ENCODE measurements around the gene ALMS1. TPM values are rescaled to one million over a fixed set of nuclear protein-coding genes. Genes with fewer than 3 reads are reported as not detected.
A peak's percentile ranks its signal among the peaks of the same experiment; 100 is the strongest.
"Not testable (repeated sequence)": the region's sequence is repeated elsewhere in the genome, so short reads cannot be mapped to it uniquely, and the experiment has no call there.

Gene ALMS1
- total and polyA plus RNA-seq, 12 donors: 6.2 to 33.3 (median 12.0) TPM

GRCh38 chr2:73642338-73643018 lies 256.8 kb downstream of the ALMS1 start, which contains the start of gene NAT8:
TSS of gene NAT8 (minus strand) at chr2:73642422. CDS start at chr2:73641628, 794 bp downstream.
- no peak for DNase-seq

GRCh38 chr2:73647690-73648089 lies 262.1 kb downstream of the ALMS1 start:
- intact Hi-C loops (cut with DNase I); H3K9me3 ChIP-seq (replicated peaks in 1 of 3); H3K27ac ChIP-seq; H3K4me3 ChIP-seq; H3K36me3 ChIP-seq (replicated peaks in 1 of 2); H3K27me3 ChIP-seq; DNase-seq; H3K4me1 ChIP-seq (replicated peaks in 1 of 2): not testable (repeated sequence)
- WGBS, 4 donors: 60 to 91% (median 88%) methylated on average over 1 to 10 of the region's 10 CpGs

More at GRCh38 chr2:73642338-73643018, 256.8 kb downstream of the ALMS1 start, which contains the start of gene NAT8:
- no peaks in the 10 kb centered on the region for H3K9me3 ChIP-seq (replicated peaks in 1 of 3)
- H3K4me3 ChIP-seq: no peak within 1 kb of the TSS
- 61 to 75% (median 69%) methylated on average over 9 to 13 of the region's 13 CpGs for WGBS, 4 donors
- no peaks in the 10 kb centered on the region for H3K27me3 ChIP-seq
- intact Hi-C loops (cut with DNase I): no loop called here
- H3K36me3 ChIP-seq (replicated peaks in 1 of 2): no peaks in the 10 kb centered on the region
- peak within 1 kb of the TSS in 1 of 5 donors; percentile 82 for H3K27ac ChIP-seq
- TF ChIP-seq CTCF (IDR thresholded peaks at IDR 0.05) (no peak), POLR2A (IDR thresholded peaks at IDR 0.05) (no peak)
- peaks cover 0 to 5% of the 10 kb centered on the region in 2 donors for H3K4me1 ChIP-seq (replicated peaks in 1 of 2)

- intact Hi-C loops (cut with DNase I): no loop called here
- TF ChIP-seq POLR2A (IDR thresholded peaks at IDR 0.05) (no peak), CTCF (IDR thresholded peaks at IDR 0.05) (no peak)
- Histone ChIP-seq H3K36me3 (replicated peaks in 1 of 2) (no peaks in the 10 kb centered on the region), H3K4me3 (no peak overlapping the region), H3K9me3 (replicated peaks in 1 of 3) (no peaks in the 10 kb centered on the region), H3K4me1 (replicated peaks in 1 of 2) (no peaks in the 10 kb centered on the region), H3K27ac (no peak overlapping the region), H3K27me3 (no peaks in the 10 kb centered on the region)
- DNase-seq: no peak
- WGBS, 4 donors: 63 to 72% (median 70%) methylated on average over 6 of the region's 6 CpGs
These were observed 266.1 kb downstream of the ALMS1 start for GRCh38 chr2:73651591-73652230.

GRCh38 chr2:73652348-73652747 lies 266.7 kb downstream of the ALMS1 start:
- intact Hi-C loops (cut with DNase I): no loop called here
- no peaks in the 10 kb centered on the region for H3K4me1 ChIP-seq (replicated peaks in 1 of 2)
- no peak overlapping the region for H3K4me3 ChIP-seq
- H3K9me3 ChIP-seq (replicated peaks in 1 of 3): no peaks in the 10 kb centered on the region
- H3K27ac ChIP-seq: no peak overlapping the region
- H3K36me3 ChIP-seq (replicated peaks in 1 of 2): no peaks in the 10 kb centered on the region
- H3K27me3 ChIP-seq: no peaks in the 10 kb centered on the region
- 86 to 95% (median 93%) methylated on average over 3 of the region's 3 CpGs for WGBS, 4 donors
- no peak for DNase-seq
- TF ChIP-seq CTCF (IDR thresholded peaks at IDR 0.05): no peak
- no peak for TF ChIP-seq POLR2A (IDR thresholded peaks at IDR 0.05)

All from adrenal gland (tissue), 12 donors.